Sigmoid colon (tissue), 7 donors: ENCODE data around the gene TCEANC2. TPM values are rescaled to one million over a fixed set of nuclear protein-coding genes. Genes with fewer than 3 reads are reported as not detected.

ENCODE experiments used
- DNase-seq: peaks from one replicate; pipeline ENCODE4 v3.0.0-alpha.2; 2019
- H3K27ac ChIP-seq, 4 donors: fragments of 200-600 bp; sonication (generic); one replicate each; pipeline ENCODE4 v1.5.1; 2016 to 2019; ENCODE audit warnings: mild to moderate bottlenecking in 1 of 4
- H3K27me3 ChIP-seq, 3 donors: fragments of 200-600 bp; sonication (generic); one replicate each; pipeline ENCODE4 v1.5.1; 2019; ENCODE audit warnings: mild to moderate bottlenecking in 1 of 3
- H3K36me3 ChIP-seq, 4 donors: fragments of 200-600 bp; sonication (generic); one replicate each; pipeline ENCODE4 v1.5.1; 2016 to 2019
- H3K4me1 ChIP-seq, 4 donors: fragments of 200-600 bp; sonication (generic); one replicate each; pipeline ENCODE4 v1.5.1; 2017 to 2019
- H3K4me3 ChIP-seq, 4 donors: fragments of 200-600 bp; sonication (generic); one replicate each; pipeline ENCODE4 v1.5.1; 2017 to 2019; ENCODE audit warnings: mild to moderate bottlenecking in 2 of 4, moderate library complexity in 1 of 4
- H3K9me3 ChIP-seq, 4 donors: fragments of 200-600 bp in 3 of 4; sonication (generic) in 3 of 4; one replicate each; pipeline versions ENCODE4 v1.5.1 to v1.6.1; 2013 to 2019
- CTCF ChIP-seq, 4 experiments: fragments of 450-650 bp in 3 of 4; fragments of 200-600 bp in 1 of 4; IDR thresholded peaks; one replicate each; pipeline ENCODE4 v1.5.1; 2016 to 2019; ENCODE audit warnings: antibody characterized with exemption in 4 of 4, mild to moderate bottlenecking in 3 of 4, moderate library complexity in 2 of 4
- EP300 ChIP-seq, 4 donors: sonication (generic); formaldehyde crosslinking; IDR thresholded peaks; one replicate each; pipeline ENCODE4 v1.6.1; 2017; ENCODE audit warnings: antibody characterized with exemption in 4 of 4
- POLR2A ChIP-seq, 2 donors: fragments of 450-650 bp; IDR thresholded peaks; one replicate each; pipeline ENCODE4 v1.6.1; 2016; ENCODE audit warnings: antibody characterized with exemption in 2 of 2, mild to moderate bottlenecking in 2 of 2, moderate library complexity in 2 of 2
- POLR2AphosphoS5 ChIP-seq, 4 donors: sonication (generic); formaldehyde crosslinking; IDR thresholded peaks; one replicate each; pipeline ENCODE4 v1.6.1; 2017; ENCODE audit warnings: antibody characterized with exemption in 4 of 4
- WGBS, 2 donors: extraction: QIAGEN DNeasy Blood & Tissue Kit; methylation state at CpG; one replicate each; pipeline ENCODE4 v1.1.7; 2013; 5-methylcytosine and 5-hydroxymethylcytosine counted together
- intact Hi-C: fragments of 100-400 bp; cut with DNase I; formaldehyde crosslinking; loops from one replicate; pipeline ENCODE4 v1.15.1; 2023
- polyA plus RNA-seq, 3 donors: library from polyadenylated mRNA; stranded (reverse); fragments of 200-250 nt; gene quantifications; one replicate each; pipeline ENCODE4 v1.2.3, GENCODE V29; 2013
- total RNA-seq, 4 donors: library from RNA; depleted of rRNA; stranded (reverse); fragments of >200 nt; gene quantifications; one replicate each; pipeline ENCODE4 v1.1.0, GENCODE V29; 2016
- donor health status: healthy with polysubstance abuse.
- donor health status: Bipolar disorder and iron deficiency.
- donor health status: healthy.

TCEANC2 gene
- total and polyA plus RNA-seq, 7 donors = 1.8 to 6.9 (median 6.1) TPM

- peaks cover 0 to 13% (median 12%) of the 10 kb centered on the region in 4 donors for H3K4me1 ChIP-seq
- H3K27ac ChIP-seq = no peak overlapping the region
- no peaks in the 10 kb centered on the region for H3K9me3 ChIP-seq
- peak; percentile 90 for DNase-seq
- H3K36me3 ChIP-seq = no peaks in the 10 kb centered on the region
- H3K4me3 ChIP-seq = peak overlapping the region in 3 of 4 donors; percentile 13 to 34 (median 32)
- intact Hi-C loops = loop anchor here (1.0 to 10.0 kb wide), 3 partner anchors 143 to 368 kb away; partner anchors contain the start of gene SSBP3
- 1 to 7% methylated on average over 36 of the region's 36 CpGs for WGBS, 2 donors
- TF ChIP-seq CTCF (IDR thresholded peaks at IDR 0.05) (peak; percentile 63 to 84 (median 75)), POLR2A (IDR thresholded peaks at IDR 0.05) (no peak)
- H3K27me3 ChIP-seq = no peaks in the 10 kb centered on the region
Observed at GRCh38 chr1:54121482-54122134, 68.2 kb downstream of the TCEANC2 start.

- Histone ChIP-seq H3K4me3 (peak overlapping the region in 1 of 4 donors; percentile 32), H3K36me3 (no peaks in the 10 kb centered on the region), H3K9me3 (no peaks in the 10 kb centered on the region), H3K27me3 (no peaks in the 10 kb centered on the region), H3K27ac (no peak overlapping the region), H3K4me1 (peaks cover 0 to 13% (median 12%) of the 10 kb centered on the region in 4 donors)
- TF ChIP-seq POLR2A (IDR thresholded peaks at IDR 0.05) = no peak
- no peak for TF ChIP-seq EP300 (IDR thresholded peaks at IDR 0.05)
- TF ChIP-seq CTCF (IDR thresholded peaks at IDR 0.05) = no peak
- no peak for TF ChIP-seq POLR2AphosphoS5 (IDR thresholded peaks at IDR 0.05)
- intact Hi-C loops = loop anchor here (5.0 to 10.0 kb wide), 2 partner anchors 143 to 285 kb away; partner anchors contain the start of gene SSBP3
- WGBS, 2 donors = 17 to 63% methylated on average over 14 of the region's 14 CpGs
- no peak for DNase-seq
Observed at GRCh38 chr1:54122135-54122751, 68.8 kb downstream of the TCEANC2 start.

GRCh38 chr1:54122992-54123391, 69.6 kb downstream of the TCEANC2 start:
- Histone ChIP-seq H3K27me3 (no peaks in the 10 kb centered on the region), H3K9me3 (no peaks in the 10 kb centered on the region), H3K36me3 (no peaks in the 10 kb centered on the region), H3K4me3 (no peak overlapping the region), H3K27ac (no peak overlapping the region), H3K4me1 (peaks cover 0 to 13% (median 12%) of the 10 kb centered on the region in 4 donors)
- no peak for DNase-seq
- 77 to 91% methylated on average over 8 of the region's 8 CpGs for WGBS, 2 donors
- intact Hi-C loops = loop anchor here (5.0 to 10.0 kb wide), 2 partner anchors 142 to 284 kb away; partner anchors contain the start of gene SSBP3
- TF ChIP-seq POLR2AphosphoS5 (IDR thresholded peaks at IDR 0.05) (no peak), POLR2A (IDR thresholded peaks at IDR 0.05) (no peak), EP300 (IDR thresholded peaks at IDR 0.05) (no peak), CTCF (IDR thresholded peaks at IDR 0.05) (no peak)

- 12 to 50% methylated on average over 9 of the region's 9 CpGs for WGBS, 2 donors
- H3K27me3 ChIP-seq = no peaks in the 10 kb centered on the region
- no peak for DNase-seq
- no peaks in the 10 kb centered on the region for H3K9me3 ChIP-seq
- no peaks in the 10 kb centered on the region for H3K36me3 ChIP-seq
- H3K4me3 ChIP-seq = no peak overlapping the region
- intact Hi-C loops = loop anchor here (5.0 to 10.0 kb wide), 2 partner anchors 140 to 283 kb away; partner anchors contain the start of gene SSBP3
- TF ChIP-seq POLR2A (IDR thresholded peaks at IDR 0.05) (no peak), CTCF (IDR thresholded peaks at IDR 0.05) (no peak), EP300 (IDR thresholded peaks at IDR 0.05) (no peak), POLR2AphosphoS5 (IDR thresholded peaks at IDR 0.05) (no peak)
- peaks cover 0 to 13% (median 12%) of the 10 kb centered on the region in 4 donors for H3K4me1 ChIP-seq
- H3K27ac ChIP-seq = no peak overlapping the region
Observed at GRCh38 chr1:54124472-54124871, 71.1 kb downstream of the TCEANC2 start.
